Measurements from ENCODE around the gene KRT85. TPM values are rescaled to one million over a fixed set of nuclear protein-coding genes. Genes with fewer than 3 reads are reported as not detected.

Gene KRT85
- total and polyA plus RNA-seq, 8 donors = not detected

DNA sequence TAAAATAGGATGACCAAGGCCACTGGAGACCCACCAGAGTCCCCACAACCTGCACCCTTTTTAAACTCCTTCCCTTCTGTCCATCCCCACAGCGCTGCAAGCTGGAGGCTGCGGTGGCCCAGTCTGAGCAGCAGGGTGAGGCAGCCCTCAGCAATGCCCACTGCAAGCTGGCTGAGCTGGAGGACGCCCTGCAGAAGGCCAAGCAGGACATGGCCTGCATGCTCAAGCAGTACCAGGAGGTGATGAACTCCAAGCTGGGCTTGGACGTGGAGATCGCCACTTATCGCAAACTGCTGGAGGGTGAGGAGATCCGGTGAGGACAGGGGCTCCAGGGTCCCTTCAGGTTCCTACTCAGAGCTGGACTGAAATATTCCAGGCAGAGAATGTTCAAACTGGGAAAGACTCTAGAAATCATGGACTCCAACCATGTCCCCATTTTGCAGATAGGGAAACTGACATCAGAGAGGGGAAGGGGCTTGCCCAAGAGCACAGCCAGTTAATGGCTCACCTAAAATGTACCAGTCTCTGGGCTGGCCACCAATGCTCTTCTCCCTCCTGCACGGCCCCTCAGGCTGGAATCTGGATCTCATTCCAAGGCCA, 17.2 kb downstream of the KRT85 start:
- FAIRE-seq (no peak), DNase-seq (no peak), ATAC-seq (no peak)
- no peak overlapping the region for H3K4me3 ChIP-seq
- H3K36me3 ChIP-seq = no peaks in the 10 kb centered on the region
- H3K27ac ChIP-seq = no peak overlapping the region
- H3K4me1 ChIP-seq = peaks cover 17 to 23% (median 19%) of the 10 kb centered on the region in 3 donors
- TF ChIP-seq, protein P1, sequence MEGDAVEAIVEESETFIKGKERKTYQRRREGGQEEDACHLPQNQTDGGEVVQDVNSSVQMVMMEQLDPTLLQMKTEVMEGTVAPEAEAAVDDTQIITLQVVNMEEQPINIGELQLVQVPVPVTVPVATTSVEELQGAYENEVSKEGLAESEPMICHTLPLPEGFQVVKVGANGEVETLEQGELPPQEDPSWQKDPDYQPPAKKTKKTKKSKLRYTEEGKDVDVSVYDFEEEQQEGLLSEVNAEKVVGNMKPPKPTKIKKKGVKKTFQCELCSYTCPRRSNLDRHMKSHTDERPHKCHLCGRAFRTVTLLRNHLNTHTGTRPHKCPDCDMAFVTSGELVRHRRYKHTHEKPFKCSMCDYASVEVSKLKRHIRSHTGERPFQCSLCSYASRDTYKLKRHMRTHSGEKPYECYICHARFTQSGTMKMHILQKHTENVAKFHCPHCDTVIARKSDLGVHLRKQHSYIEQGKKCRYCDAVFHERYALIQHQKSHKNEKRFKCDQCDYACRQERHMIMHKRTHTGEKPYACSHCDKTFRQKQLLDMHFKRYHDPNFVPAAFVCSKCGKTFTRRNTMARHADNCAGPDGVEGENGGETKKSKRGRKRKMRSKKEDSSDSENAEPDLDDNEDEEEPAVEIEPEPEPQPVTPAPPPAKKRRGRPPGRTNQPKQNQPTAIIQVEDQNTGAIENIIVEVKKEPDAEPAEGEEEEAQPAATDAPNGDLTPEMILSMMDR (IDR thresholded peaks at IDR 0.05) = no peak
- H3K27me3 ChIP-seq = no peaks in the 10 kb centered on the region
- intact Hi-C loops (cut with DNase I) = no loop called here
- 89 to 91% methylated on average over 8 of the region's 8 CpGs for WGBS, 2 donors
- no peaks in the 10 kb centered on the region for H3K9me3 ChIP-seq

DNA sequence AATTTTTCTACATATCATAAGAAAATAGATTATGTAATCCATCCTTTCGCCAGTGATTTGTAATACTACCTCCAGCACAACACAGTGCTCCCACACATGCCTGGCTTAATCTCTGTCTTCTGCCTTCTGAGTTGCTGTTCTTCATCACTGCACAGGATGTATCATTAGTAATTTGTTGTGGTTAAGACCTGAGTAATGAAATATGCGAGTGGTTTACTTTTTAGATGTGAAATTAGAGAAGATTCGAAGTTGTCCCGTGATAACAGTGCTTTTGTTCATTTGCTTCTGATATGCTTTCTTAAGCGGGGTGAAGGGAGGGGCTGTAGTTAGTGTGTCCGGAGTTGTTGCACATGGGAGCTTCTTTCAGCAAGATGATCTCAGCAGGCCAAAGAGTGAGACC, 18.1 kb downstream of the KRT85 start:
- intact Hi-C loops (cut with DNase I) = no loop called here
- 76 to 79% methylated on average over 6 of the region's 6 CpGs for WGBS, 2 donors
- no peak overlapping the region for H3K4me3 ChIP-seq
- no peaks in the 10 kb centered on the region for H3K27me3 ChIP-seq
- DNase-seq (no peak), FAIRE-seq (no peak), ATAC-seq (no peak)
- peaks cover 19 to 23% (median 22%) of the 10 kb centered on the region in 3 donors for H3K4me1 ChIP-seq
- TF ChIP-seq, protein P1 (IDR thresholded peaks at IDR 0.05) = no peak
- H3K27ac ChIP-seq = no peak overlapping the region
- no peaks in the 10 kb centered on the region for H3K9me3 ChIP-seq
- H3K36me3 ChIP-seq = no peaks in the 10 kb centered on the region

DNA sequence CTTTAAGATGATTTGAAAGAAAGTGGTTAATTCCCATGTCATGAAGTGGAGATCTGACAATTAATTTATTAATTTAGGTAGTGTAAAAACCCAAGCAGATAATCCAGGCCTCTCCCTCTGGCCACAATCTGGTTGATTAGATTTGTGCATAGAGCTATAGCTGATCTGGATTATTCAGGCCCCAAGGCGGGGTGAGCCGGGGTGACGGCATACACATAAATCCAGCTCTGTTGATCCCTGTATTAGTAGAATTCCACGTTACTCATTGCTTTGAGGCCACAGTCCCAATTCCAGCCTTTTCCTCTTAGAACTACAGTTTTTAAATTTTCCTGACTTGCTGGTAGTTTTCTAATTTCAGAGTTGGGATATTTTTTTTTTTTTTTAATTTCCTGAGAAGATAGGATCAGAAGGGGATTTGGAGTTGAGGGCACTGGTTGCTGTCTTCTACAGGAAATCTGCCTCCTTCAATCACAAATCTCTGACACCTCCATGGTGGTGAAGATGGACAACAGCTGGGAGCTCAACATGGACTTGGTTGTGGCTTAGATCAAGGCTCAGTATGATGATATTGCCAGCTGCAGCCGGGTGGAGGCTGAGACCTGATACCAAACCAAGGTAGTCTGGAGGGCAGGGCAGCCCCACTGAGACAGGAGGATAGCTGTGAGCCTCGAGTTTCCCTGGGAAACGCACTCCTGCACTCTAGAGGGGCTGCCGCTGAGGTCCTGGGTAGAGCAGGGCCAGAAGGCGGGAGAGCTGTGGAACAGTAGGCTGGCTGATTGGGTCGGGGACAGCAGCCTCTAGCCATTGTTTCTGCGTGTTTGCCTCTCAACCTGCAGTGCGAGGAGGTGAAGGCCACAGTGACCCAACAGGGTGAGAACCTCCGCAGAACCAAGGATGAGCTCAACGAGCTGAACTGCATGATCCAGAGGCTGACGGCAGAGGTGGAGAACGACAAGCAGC, 19.4 kb downstream of the KRT85 start:
- WGBS, 2 donors = 64 to 68% methylated on average over 16 of the region's 16 CpGs
- H3K36me3 ChIP-seq = no peaks in the 10 kb centered on the region
- FAIRE-seq (no peak), ATAC-seq (peak in 2 of 4 donors; percentile 11 to 24), DNase-seq (no peak)
- peaks cover 19 to 23% (median 22%) of the 10 kb centered on the region in 3 donors for H3K4me1 ChIP-seq
- intact Hi-C loops (cut with DNase I) = no loop called here
- no peak overlapping the region for H3K27ac ChIP-seq
- TF ChIP-seq, protein P1 (IDR thresholded peaks at IDR 0.05) = no peak
- no peak overlapping the region for H3K4me3 ChIP-seq
- H3K27me3 ChIP-seq = no peaks in the 10 kb centered on the region
- H3K9me3 ChIP-seq = no peaks in the 10 kb centered on the region

DNA sequence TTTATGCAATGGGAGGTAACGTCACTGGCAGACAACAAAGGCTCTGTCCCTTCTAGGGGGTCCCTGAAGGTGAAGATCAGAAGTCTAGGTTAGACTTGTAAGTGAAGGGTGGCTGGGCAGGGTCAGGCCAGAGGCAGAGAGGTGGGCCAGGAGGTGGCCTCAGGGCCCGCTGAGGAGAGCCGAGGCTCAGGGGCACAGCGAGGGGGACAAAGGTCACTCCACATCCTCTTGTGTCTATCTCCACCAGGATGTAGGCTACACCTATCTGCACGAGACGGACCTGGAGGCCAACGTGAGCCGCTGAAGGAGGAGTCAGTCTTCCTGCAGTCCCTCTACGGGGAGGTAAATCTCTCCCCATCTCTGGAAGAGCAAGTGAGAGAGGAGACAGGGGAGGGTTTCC, 20.3 kb downstream of the KRT85 start:
- H3K4me1 ChIP-seq = peaks cover 19 to 23% (median 22%) of the 10 kb centered on the region in 3 donors
- no peak for FAIRE-seq
- TF ChIP-seq, protein P1 (IDR thresholded peaks at IDR 0.05) = no peak
- DNase-seq = no peak
- no peak overlapping the region for H3K4me3 ChIP-seq
- intact Hi-C loops (cut with DNase I) = no loop called here
- H3K27ac ChIP-seq = peak overlapping the region in 1 of 4 donors; percentile 7
- no peak for ATAC-seq
- H3K36me3 ChIP-seq = no peaks in the 10 kb centered on the region
- no peaks in the 10 kb centered on the region for H3K27me3 ChIP-seq
- WGBS, 2 donors = 80 to 84% methylated on average over 8 to 9 of the region's 9 CpGs
- no peaks in the 10 kb centered on the region for H3K9me3 ChIP-seq

Data from pancreas (tissue), 10 donors.